Smooth muscle cell (in vitro differentiated cells): Measurements from ENCODE around the gene PDAP1. TPM values are rescaled to one million over a fixed set of nuclear protein-coding genes. Genes with fewer than 3 reads are reported as not detected.
"Not testable (repeated sequence)": the region's sequence is repeated elsewhere in the genome, so short reads cannot be mapped to it uniquely, and the experiment has no call there.

ENCODE experiments used
- DNase-seq: peaks from one replicate; lab custom pipeline; 2025; ENCODE audit not compliant: unreplicated experiment; lab: John Stamatoyannopoulos, UW
- H2AFZ ChIP-seq: fragments of 200-600 bp; sonication (generic); 2 replicates; pipeline ENCODE4 v1.6.0; 2016; ENCODE audit warnings: antibody characterized with exemption, low read depth, mild to moderate bottlenecking
- H3F3A ChIP-seq: fragments of 200-600 bp; sonication (generic); 2 replicates; pipeline ENCODE4 v1.6.0; 2017; ENCODE audit warnings: antibody characterized with exemption, low read depth
- H3K27ac ChIP-seq: fragments of 200-600 bp; sonication (generic); 2 replicates; pipeline ENCODE4 v1.5.1; 2016; ENCODE audit warnings: low read depth, mild to moderate bottlenecking
- H3K27me3 ChIP-seq: fragments of 200-600 bp; sonication (generic); 2 replicates; pipeline ENCODE4 v1.6.1; 2016; ENCODE audit warnings: low read depth, mild to moderate bottlenecking
- H3K36me3 ChIP-seq: fragments of 200-600 bp; sonication (generic); 2 replicates; pipeline ENCODE4 v1.5.1; 2016; ENCODE audit warnings: low read depth
- H3K4me1 ChIP-seq: fragments of 200-600 bp; sonication (generic); 2 replicates; pipeline ENCODE4 v1.5.1; 2016; ENCODE audit warnings: low read depth
- H3K4me2 ChIP-seq: fragments of 200-600 bp; sonication (generic); 2 replicates; pipeline ENCODE4 v1.6.0; 2016; ENCODE audit warnings: mild to moderate bottlenecking
- H3K4me3 ChIP-seq: fragments of 200-600 bp; sonication (generic); 2 replicates; pipeline ENCODE4 v1.5.1; 2016; ENCODE audit warnings: mild to moderate bottlenecking
- H3K79me2 ChIP-seq: fragments of 200-600 bp; sonication (generic); 2 replicates; pipeline ENCODE4 v1.6.0; 2016; ENCODE audit warnings: low read depth, mild to moderate bottlenecking
- H3K9ac ChIP-seq: fragments of 200-600 bp; sonication (generic); 2 replicates; pipeline ENCODE4 v1.6.0; 2016; ENCODE audit warnings: low read depth
- H3K9me3 ChIP-seq: fragments of 200-600 bp; sonication (generic); replicated peaks from 2 replicates; pipeline ENCODE4 v1.5.1; 2016; ENCODE audit warnings: low read depth
- H4K20me1 ChIP-seq: fragments of 200-600 bp; sonication (generic); 2 replicates; pipeline ENCODE4 v1.6.0; 2016; ENCODE audit warnings: low read depth
- CTCF ChIP-seq: fragments of 200-600 bp; sonication (generic); IDR thresholded peaks from 2 replicates; pipeline ENCODE4 v1.5.1; 2017; ENCODE audit warnings: borderline replicate concordance, mild to moderate bottlenecking, antibody characterized with exemption; ENCODE audit not compliant: insufficient read depth, poor library complexity, severe bottlenecking
- WGBS: methylation state at CpG from one replicate; pipeline ENCODE4 v1.1.7; 2016; ENCODE audit warnings: low lambda C conversion rate; 5-methylcytosine and 5-hydroxymethylcytosine counted together
- polyA plus RNA-seq: library from polyadenylated mRNA; unstranded; fragments of >200 nt; fragmentation: Nextera tagmentation; extraction: Ambion mirVana; gene quantifications from 2 replicates; pipeline ENCODE4 v1.2.1, GENCODE V29; 2016
- total RNA-seq: library from RNA; depleted of rRNA; stranded (reverse); fragments of >200 nt; gene quantifications from 2 replicates; pipeline ENCODE4 v1.2.3, GENCODE V29; 2014

Gene PDAP1
- total and polyA plus RNA-seq, 2 experiments from 2014 or later, result 77.3 to 89.4 TPM

GRCh38 chr7:99415513-99416127, 7.2 kb upstream of the PDAP1 start:
- not testable (repeated sequence) for DNase-seq, H3K27ac ChIP-seq
- 72% methylated on average over 17 of the region's 17 CpGs for WGBS

GRCh38 chr7:99410635-99411034, 2.2 kb upstream of the PDAP1 start:
- Histone ChIP-seq H3K9ac (no peak overlapping the region), H2AFZ (no peak overlapping the region), H3K27me3 (no peaks in the 10 kb centered on the region), H3K9me3 (no peaks in the 10 kb centered on the region), H3K4me3 (no peak overlapping the region), H3K27ac (no peak overlapping the region), H3K36me3 (peaks cover 10% of the 10 kb centered on the region), H4K20me1 (peaks cover 45% of the 10 kb centered on the region), H3F3A (no peaks in the 10 kb centered on the region), H3K4me1 (peaks cover 17% of the 10 kb centered on the region), H3K79me2 (peaks cover 73% of the 10 kb centered on the region), H3K4me2 (no peak overlapping the region)
- TF ChIP-seq CTCF, result no peak
- 100% methylated on average over 2 of the region's 2 CpGs for WGBS
- DNase-seq, result no peak

More at GRCh38 chr7:99415513-99416127, 7.2 kb upstream of the PDAP1 start:
- H3K4me3 ChIP-seq, H3K27me3 ChIP-seq, H3K9me3 ChIP-seq, H2AFZ ChIP-seq, H3K9ac ChIP-seq, H3K4me1 ChIP-seq, H3K4me2 ChIP-seq, H3F3A ChIP-seq: not testable (repeated sequence)
- peaks cover 31% of the 10 kb centered on the region for H4K20me1 ChIP-seq
- peaks cover 29% of the 10 kb centered on the region for H3K79me2 ChIP-seq
- TF ChIP-seq CTCF, result peak; percentile 57
- H3K36me3 ChIP-seq, result peaks cover 19% of the 10 kb centered on the region

- Histone ChIP-seq H3F3A (no peaks in the 10 kb centered on the region), H3K4me2 (peak overlapping the region; percentile 96), H3K27me3 (no peaks in the 10 kb centered on the region), H3K4me1 (peaks cover 17% of the 10 kb centered on the region), H3K79me2 (peaks cover 82% of the 10 kb centered on the region), H2AFZ (no peak overlapping the region), H3K36me3 (peaks cover 10% of the 10 kb centered on the region), H3K9ac (peak overlapping the region; percentile 97), H4K20me1 (peaks cover 52% of the 10 kb centered on the region), H3K27ac (peak overlapping the region; percentile 98), H3K9me3 (no peaks in the 10 kb centered on the region), H3K4me3 (peak overlapping the region; percentile 92)
- WGBS, result 77% methylated on average over 3 of the region's 3 CpGs
- no peak for TF ChIP-seq CTCF
- no peak for DNase-seq
Measured at GRCh38 chr7:99409806-99410205, 1.4 kb upstream of the PDAP1 start.

- peak overlapping the region; percentile 92 for H3K4me3 ChIP-seq
- H3K27ac ChIP-seq, result peak overlapping the region; percentile 98
- H3F3A ChIP-seq, result no peaks in the 10 kb centered on the region
- no peak for DNase-seq
- no peaks in the 10 kb centered on the region for H3K9me3 ChIP-seq
- H4K20me1 ChIP-seq, result peaks cover 58% of the 10 kb centered on the region
- peak overlapping the region; percentile 97 for H3K9ac ChIP-seq
- 5% methylated on average over 16 of the region's 18 CpGs for WGBS
- peaks cover 10% of the 10 kb centered on the region for H3K36me3 ChIP-seq
- H2AFZ ChIP-seq, result peak overlapping the region; percentile 53
- no peak for TF ChIP-seq CTCF
- H3K27me3 ChIP-seq, result no peaks in the 10 kb centered on the region
- peaks cover 17% of the 10 kb centered on the region for H3K4me1 ChIP-seq
- H3K79me2 ChIP-seq, result peaks cover 77% of the 10 kb centered on the region
- peak overlapping the region; percentile 96 for H3K4me2 ChIP-seq
Measured at GRCh38 chr7:99409192-99409572, 785 bp upstream of the PDAP1 start.
